T-helper 2 cell treated with Interferon-gamma antibody and Interleukin-4, amounts not matched to agents 100 ng/mL and 5 ng/mL, for 36 hours (primary cell): ENCODE measurements around the gene CTSL. TPM values are rescaled to one million over a fixed set of nuclear protein-coding genes. Genes with fewer than 3 reads are reported as not detected.
"Not testable (repeated sequence)": the region's sequence is repeated elsewhere in the genome, so short reads cannot be mapped to it uniquely, and the experiment has no call there.

ENCODE experiments used
- intact Hi-C: fragments of 100-400 bp; cut with micrococcal nuclease; formaldehyde crosslinking; loops from one replicate; pipeline ENCODE4 v1.15.1; 2023
- total RNA-seq: library from RNA; stranded (reverse); gene quantifications from 2 replicates; pipeline ENCODE4 v1.2.3, GENCODE V29; 2022

Gene CTSL
- total RNA-seq, 1 donor from 2014 or later, result 5.9 TPM

DNA sequence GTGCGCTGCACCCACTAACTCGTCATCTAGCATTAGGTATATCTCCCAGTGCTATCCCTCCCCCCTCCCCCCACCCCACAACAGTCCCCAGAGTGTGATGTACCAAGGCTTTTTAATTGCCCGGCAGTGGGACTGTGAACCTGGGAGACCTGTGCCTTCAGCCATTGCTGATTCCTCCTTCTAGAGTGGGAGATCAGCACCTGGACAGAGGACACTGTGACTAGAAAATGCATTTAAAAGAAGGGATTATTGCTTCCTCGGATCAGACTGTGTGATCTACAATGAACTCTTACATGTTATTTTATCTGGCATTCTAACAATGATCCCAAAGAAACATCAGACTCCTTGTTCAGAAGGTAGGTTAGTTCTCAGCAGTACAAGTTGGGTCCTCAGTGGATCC, 25.9 kb downstream of the CTSL start:
- intact Hi-C loops, result no loop called here

DNA sequence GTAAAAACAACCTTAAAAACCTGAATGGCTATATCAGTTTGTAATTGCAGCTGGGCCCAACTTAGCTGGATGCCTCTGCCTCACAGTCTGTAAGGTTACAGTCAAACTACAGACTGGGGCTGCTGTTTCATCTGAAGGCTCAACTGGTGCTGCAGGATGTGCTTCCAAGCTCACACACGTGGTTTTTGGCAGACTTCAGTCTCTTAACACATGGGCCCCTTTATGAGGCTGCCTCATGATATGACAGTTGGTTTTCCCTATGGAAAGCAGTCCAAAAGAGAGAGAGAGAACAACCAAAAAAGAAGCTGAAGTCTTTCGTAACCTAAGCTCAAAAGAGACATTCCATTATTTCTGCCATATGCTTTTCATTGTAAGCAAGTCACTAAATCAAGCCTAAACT, 27.4 kb downstream of the CTSL start:
- intact Hi-C loops, result no loop called here

- intact Hi-C loops, result not testable (repeated sequence)
Measured at GRCh38 chr9:87758330-87758729, 32.4 kb downstream of the CTSL start.

DNA sequence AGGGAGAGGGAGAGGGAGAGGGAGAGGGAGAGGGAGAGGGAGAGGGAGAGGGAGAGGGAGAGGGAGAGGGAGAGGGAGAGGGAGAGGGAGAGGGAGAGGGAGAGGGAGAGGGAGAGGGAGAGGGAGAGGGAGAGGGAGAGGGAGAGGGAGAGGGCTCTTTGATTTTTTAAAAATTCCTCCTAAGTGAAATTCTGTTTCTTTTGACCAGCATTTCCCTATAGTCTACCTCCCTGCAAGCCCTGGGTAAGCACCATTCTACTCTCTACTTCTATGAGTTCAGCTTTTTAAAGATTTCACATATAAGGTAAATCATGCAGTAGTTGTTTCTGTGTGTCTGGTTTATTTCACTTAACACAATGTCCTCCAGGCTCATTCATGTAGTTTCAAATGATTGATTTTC, 34.1 kb downstream of the CTSL start:
- intact Hi-C loops, result not testable (repeated sequence)

DNA sequence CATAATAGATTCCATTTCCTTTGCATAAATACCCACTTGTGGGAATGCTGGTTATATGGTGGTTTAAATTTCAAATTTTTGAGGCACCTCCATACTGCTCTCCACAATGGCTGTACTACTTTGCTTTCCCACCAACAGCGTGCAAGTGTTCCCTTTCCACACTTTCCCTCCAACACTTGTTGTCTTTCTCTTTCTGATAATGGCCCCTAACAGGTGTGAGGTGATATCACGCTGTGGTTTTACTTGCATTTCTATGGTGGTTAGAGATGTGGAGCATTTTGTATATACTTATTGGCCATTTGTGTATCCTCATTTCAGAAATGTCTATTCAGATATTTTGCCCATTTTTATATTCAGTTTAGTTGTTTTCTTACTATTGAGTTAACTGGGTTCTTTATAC, 34.6 kb downstream of the CTSL start:
- intact Hi-C loops, result no loop called here

GRCh38 chr9:87763286-87763685, 37.4 kb downstream of the CTSL start:
- intact Hi-C loops, result no loop called here

DNA sequence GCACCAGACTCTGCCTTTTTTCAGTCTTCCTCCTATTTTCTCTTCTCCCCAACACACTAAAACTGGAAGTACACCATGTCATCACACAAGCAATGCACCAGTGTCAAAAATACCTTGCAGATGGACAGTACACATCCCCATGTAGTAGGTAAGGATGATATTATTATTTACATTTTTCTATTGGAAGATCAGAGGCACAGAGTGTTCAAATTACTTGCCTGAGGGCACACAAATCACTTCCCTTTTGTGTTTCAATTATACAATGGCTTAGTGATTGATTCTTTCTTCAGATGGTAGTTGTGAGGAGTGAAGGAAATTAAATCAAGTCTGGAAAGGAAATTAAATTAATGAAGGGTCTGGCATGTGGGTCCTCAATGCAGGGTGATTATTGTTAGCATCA, 39.6 kb downstream of the CTSL start:
- intact Hi-C loops, result no loop called here

DNA sequence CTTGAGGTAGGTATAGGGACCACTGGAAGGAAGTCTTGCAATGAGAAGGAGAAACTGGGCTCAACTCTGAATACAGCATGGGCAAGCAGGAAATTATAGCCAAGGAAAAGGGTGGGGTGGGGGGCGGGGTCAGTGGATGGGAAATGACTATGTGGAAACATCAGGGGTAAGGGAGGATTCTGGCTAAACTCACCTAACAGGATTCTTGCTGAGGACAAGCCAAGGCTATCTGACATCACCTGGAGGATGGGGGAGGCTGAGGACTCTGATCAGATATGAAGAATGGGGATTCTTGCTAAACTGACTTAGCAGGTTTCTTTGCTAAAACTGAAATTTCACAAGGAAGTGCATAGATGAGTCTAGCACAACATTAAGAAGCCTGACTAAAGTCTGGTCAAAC, 40.8 kb downstream of the CTSL start:
- intact Hi-C loops, result no loop called here

DNA sequence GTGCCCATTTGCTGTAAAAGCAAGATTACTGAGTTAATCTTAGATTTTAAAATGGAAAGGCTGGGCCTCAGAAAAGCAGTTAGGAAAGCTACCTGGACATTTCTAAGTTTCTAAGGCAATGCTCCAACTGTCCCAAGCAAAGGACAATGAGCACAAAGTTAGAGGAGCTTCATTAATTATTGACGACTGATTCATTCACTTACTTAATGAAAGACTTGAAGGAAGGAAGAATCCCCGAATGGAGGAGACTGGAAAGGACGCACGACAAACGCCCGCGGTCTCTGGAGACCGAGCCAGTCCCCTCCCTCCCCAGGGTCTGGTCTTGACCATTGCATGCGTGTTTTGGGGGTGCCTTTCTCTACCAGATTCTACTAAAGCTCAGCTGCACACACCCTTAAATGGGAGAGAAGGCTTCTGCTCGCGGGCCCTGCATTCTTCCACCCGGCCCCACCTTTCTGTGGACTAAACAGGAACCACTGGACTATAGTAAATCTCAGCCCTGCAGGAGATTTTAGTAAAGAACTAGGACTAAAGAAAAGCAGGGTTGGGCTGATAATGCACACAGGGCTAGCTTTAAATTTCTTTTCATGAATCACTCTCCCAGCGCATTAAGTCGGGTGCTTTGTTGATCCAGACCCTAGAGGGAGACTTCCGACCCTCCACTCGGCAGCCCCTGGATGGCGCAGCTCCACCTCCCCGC, 44.8 kb downstream of the CTSL start:
- intact Hi-C loops, result no loop called here

DNA sequence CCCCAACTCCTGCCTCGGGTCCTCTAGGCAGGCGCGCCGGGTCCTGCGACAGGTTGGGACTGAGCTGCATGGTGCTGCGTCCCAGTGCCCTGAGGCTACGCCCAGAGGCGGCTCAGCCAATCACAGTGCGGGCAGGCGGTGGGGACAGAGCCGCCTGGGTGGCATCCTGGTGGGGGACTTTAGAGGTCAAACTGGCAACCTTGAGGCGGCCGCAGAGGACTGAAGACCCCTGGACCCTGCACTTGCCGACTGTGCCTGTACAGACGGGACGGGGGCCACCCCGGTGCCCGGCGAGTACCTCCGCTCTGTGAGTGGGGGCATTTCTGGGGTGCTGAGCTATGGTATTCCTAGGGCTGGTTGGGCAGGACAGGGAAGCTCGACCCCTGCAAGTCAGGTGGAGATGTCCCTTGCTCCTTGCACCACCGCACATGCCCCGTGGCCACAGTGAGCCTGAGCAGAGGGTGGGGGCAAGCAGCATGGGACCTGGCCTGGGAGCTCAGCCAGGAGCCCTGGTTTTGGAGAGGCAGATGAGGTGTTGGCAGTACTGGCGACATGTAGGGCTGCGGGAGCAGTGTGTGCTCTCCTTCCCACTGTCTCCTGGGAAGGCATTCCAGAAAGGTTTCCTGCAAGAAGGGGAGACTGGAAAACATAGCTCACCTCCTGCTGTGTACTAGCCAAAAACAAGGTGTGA, 45.5 kb downstream of the CTSL start:
- intact Hi-C loops, result no loop called here

GRCh38 chr9:87776481-87777379, 50.8 kb downstream of the CTSL start:
- intact Hi-C loops, result no loop called here

GRCh38 chr9:87778996-87779395, 53.1 kb downstream of the CTSL start:
- intact Hi-C loops, result no loop called here

Other genes with a start within 250 kb of the CTSL start
- 1.4 and 2.3 TPM in 2 replicates for gene DAPK1, start 228.3 kb upstream of the CTSL start, total RNA-seq
- gene SPATA31E1, start 156.8 kb downstream of the CTSL start, total RNA-seq, result not detected in 2 replicates
- gene SPATA31C1, start 191.8 kb downstream of the CTSL start, total RNA-seq, result not detected in 2 replicates
- 1.0 and 1.3 TPM in 2 replicates for gene CDK20, start 248.4 kb downstream of the CTSL start, total RNA-seq